ENCODE results near the gene ZNF816.
"Not testable (repeated sequence)": the region's sequence is repeated elsewhere in the genome, so short reads cannot be mapped to it uniquely, and the experiment has no call there.

The ZNF816 gene

GRCh38 chr19:52993342-52994178 is 30.9 kb upstream of the ZNF816 start:
- WGBS (ENCODE audit: insufficient coverage, insufficient read length) = no CpG with 5 or more reads among the region's 50 CpGs
- H3K9me3 ChIP-seq (ENCODE audit: control insufficient read depth, insufficient read depth, low read length) = no peaks in the 10 kb centered on the region
- peak overlapping the region; percentile 44; the same call in 1 of the 2 replicates for H3K4me3 ChIP-seq (ENCODE audit: low read length)
- H3K27ac ChIP-seq (ENCODE audit: low read length) = no peak overlapping the region
- H3K4me1 ChIP-seq (ENCODE audit: control insufficient read depth, insufficient read depth, low read length) = no peaks in the 10 kb centered on the region; the same call in 1 of the 2 replicates
- no peaks in the 10 kb centered on the region for H3K36me3 ChIP-seq (ENCODE audit: control insufficient read depth, insufficient read depth, low read length)
- no peak for DNase-seq (ENCODE audit: low read depth, low spot score)
- H3K27me3 ChIP-seq (ENCODE audit: control insufficient read depth, insufficient read depth, low read length) = peaks cover 5% of the 10 kb centered on the region; the same call in 1 of the 2 replicates

GRCh38 chr19:52992109-52993004 is 29.7 kb upstream of the ZNF816 start:
- Histone ChIP-seq H3K9me3 (ENCODE audit: control insufficient read depth, insufficient read depth, low read length) (no peaks in the 10 kb centered on the region), H3K4me3 (ENCODE audit: low read length) (peak overlapping the region; percentile 15; the same call in 1 of the 2 replicates), H3K4me1 (ENCODE audit: control insufficient read depth, insufficient read depth, low read length) (no peaks in the 10 kb centered on the region), H3K27me3 (ENCODE audit: control insufficient read depth, insufficient read depth, low read length) (peaks cover 5% of the 10 kb centered on the region; the same call in 1 of the 2 replicates), H3K27ac (ENCODE audit: low read length) (no peak overlapping the region), H3K36me3 (ENCODE audit: control insufficient read depth, insufficient read depth, low read length) (no peaks in the 10 kb centered on the region)
- DNase-seq (ENCODE audit: low read depth, low spot score) = no peak
- 100% methylated on average over 3 of the region's 26 CpGs for WGBS (ENCODE audit: insufficient coverage, insufficient read length)

- WGBS (ENCODE audit: insufficient coverage, insufficient read length) = no CpG with 5 or more reads among the region's 2 CpGs
- Histone ChIP-seq H3K9me3 (ENCODE audit: control insufficient read depth, insufficient read depth, low read length) (no peaks in the 10 kb centered on the region), H3K27ac (ENCODE audit: low read length) (no peak overlapping the region), H3K36me3 (ENCODE audit: control insufficient read depth, insufficient read depth, low read length) (no peaks in the 10 kb centered on the region), H3K27me3 (ENCODE audit: control insufficient read depth, insufficient read depth, low read length) (peaks cover 4% of the 10 kb centered on the region; the same call in 1 of the 2 replicates), H3K4me3 (ENCODE audit: low read length) (no peak overlapping the region), H3K4me1 (ENCODE audit: control insufficient read depth, insufficient read depth, low read length) (no peaks in the 10 kb centered on the region)
- no peak for DNase-seq (ENCODE audit: low read depth, low spot score)
These were observed 28.8 kb upstream of the ZNF816 start for GRCh38 chr19:52991484-52991883.

- no peaks in the 10 kb centered on the region for H3K36me3 ChIP-seq (ENCODE audit: control insufficient read depth, insufficient read depth, low read length)
- no peak overlapping the region for H3K27ac ChIP-seq (ENCODE audit: low read length)
- no peaks in the 10 kb centered on the region for H3K9me3 ChIP-seq (ENCODE audit: control insufficient read depth, insufficient read depth, low read length)
- no peaks in the 10 kb centered on the region for H3K4me1 ChIP-seq (ENCODE audit: control insufficient read depth, insufficient read depth, low read length)
- no CpG with 5 or more reads among the region's 16 CpGs for WGBS (ENCODE audit: insufficient coverage, insufficient read length)
- H3K27me3 ChIP-seq (ENCODE audit: control insufficient read depth, insufficient read depth, low read length) = peaks cover 4% of the 10 kb centered on the region; the same call in 1 of the 2 replicates
- no peak for DNase-seq (ENCODE audit: low read depth, low spot score)
- no peak overlapping the region for H3K4me3 ChIP-seq (ENCODE audit: low read length)
These were observed 28.2 kb upstream of the ZNF816 start for GRCh38 chr19:52990759-52991418.

GRCh38 chr19:52988506-52988905 is 25.8 kb upstream of the ZNF816 start:
- Histone ChIP-seq H3K4me1 (ENCODE audit: control insufficient read depth, insufficient read depth, low read length) (no peaks in the 10 kb centered on the region), H3K4me3 (ENCODE audit: low read length) (no peak overlapping the region), H3K9me3 (ENCODE audit: control insufficient read depth, insufficient read depth, low read length) (no peaks in the 10 kb centered on the region), H3K36me3 (ENCODE audit: control insufficient read depth, insufficient read depth, low read length) (no peaks in the 10 kb centered on the region), H3K27me3 (ENCODE audit: control insufficient read depth, insufficient read depth, low read length) (peaks cover 4% of the 10 kb centered on the region; the same call in 1 of the 2 replicates), H3K27ac (ENCODE audit: low read length) (no peak overlapping the region)
- DNase-seq (ENCODE audit: low read depth, low spot score) = no peak
- WGBS (ENCODE audit: insufficient coverage, insufficient read length) = no CpG with 5 or more reads among the region's 5 CpGs

GRCh38 chr19:52987221-52987620 is 24.5 kb upstream of the ZNF816 start:
- H3K36me3 ChIP-seq (ENCODE audit: control insufficient read depth, insufficient read depth, low read length) = no peaks in the 10 kb centered on the region
- H3K4me1 ChIP-seq (ENCODE audit: control insufficient read depth, insufficient read depth, low read length) = no peaks in the 10 kb centered on the region
- DNase-seq (ENCODE audit: low read depth, low spot score) = no peak
- peaks cover 4% of the 10 kb centered on the region; the same call in 1 of the 2 replicates for H3K27me3 ChIP-seq (ENCODE audit: control insufficient read depth, insufficient read depth, low read length)
- no CpG with 5 or more reads among the region's 4 CpGs for WGBS (ENCODE audit: insufficient coverage, insufficient read length)
- H3K9me3 ChIP-seq (ENCODE audit: control insufficient read depth, insufficient read depth, low read length) = no peaks in the 10 kb centered on the region
- no peak overlapping the region for H3K27ac ChIP-seq (ENCODE audit: low read length)
- H3K4me3 ChIP-seq (ENCODE audit: low read length) = no peak overlapping the region

GRCh38 chr19:52983167-52983566 is 20.5 kb upstream of the ZNF816 start:
- not testable (repeated sequence) for H3K9me3 ChIP-seq (ENCODE audit: control insufficient read depth, insufficient read depth, low read length); H3K27me3 ChIP-seq (ENCODE audit: control insufficient read depth, insufficient read depth, low read length); H3K4me1 ChIP-seq (ENCODE audit: control insufficient read depth, insufficient read depth, low read length); DNase-seq (ENCODE audit: low read depth, low spot score); H3K4me3 ChIP-seq (ENCODE audit: low read length); H3K27ac ChIP-seq (ENCODE audit: low read length); H3K36me3 ChIP-seq (ENCODE audit: control insufficient read depth, insufficient read depth, low read length)
- WGBS (ENCODE audit: insufficient coverage, insufficient read length) = no CpG with 5 or more reads among the region's 3 CpGs

GRCh38 chr19:52981329-52981728 is 18.6 kb upstream of the ZNF816 start:
- Histone ChIP-seq H3K27ac (ENCODE audit: low read length) (no peak overlapping the region), H3K27me3 (ENCODE audit: control insufficient read depth, insufficient read depth, low read length) (no peaks in the 10 kb centered on the region), H3K9me3 (ENCODE audit: control insufficient read depth, insufficient read depth, low read length) (no peaks in the 10 kb centered on the region), H3K36me3 (ENCODE audit: control insufficient read depth, insufficient read depth, low read length) (no peaks in the 10 kb centered on the region), H3K4me1 (ENCODE audit: control insufficient read depth, insufficient read depth, low read length) (no peaks in the 10 kb centered on the region), H3K4me3 (ENCODE audit: low read length) (no peak overlapping the region)
- WGBS (ENCODE audit: insufficient coverage, insufficient read length) = no CpG with 5 or more reads among the region's 4 CpGs
- DNase-seq (ENCODE audit: low read depth, low spot score) = no peak

- WGBS (ENCODE audit: insufficient coverage, insufficient read length) = no CpG with 5 or more reads among the region's 2 CpGs
- H3K36me3 ChIP-seq (ENCODE audit: control insufficient read depth, insufficient read depth, low read length) = no peaks in the 10 kb centered on the region
These were observed 5.1 kb upstream of the ZNF816 start for GRCh38 chr19:52967772-52968171.

GRCh38 chr19:52963247-52963618 is 552 bp upstream of the ZNF816 start:
- Histone ChIP-seq H3K4me1 (ENCODE audit: control insufficient read depth, insufficient read depth, low read length) (peaks cover 2% of the 10 kb centered on the region; the same call in 1 of the 2 replicates), H3K27ac (ENCODE audit: low read length) (no peak overlapping the region), H3K9me3 (ENCODE audit: control insufficient read depth, insufficient read depth, low read length) (no peaks in the 10 kb centered on the region), H3K36me3 (ENCODE audit: control insufficient read depth, insufficient read depth, low read length) (no peaks in the 10 kb centered on the region), H3K4me3 (ENCODE audit: low read length) (peak overlapping the region; percentile 46; the same call in 1 of the 2 replicates), H3K27me3 (ENCODE audit: control insufficient read depth, insufficient read depth, low read length) (no peaks in the 10 kb centered on the region)
- no peak for DNase-seq (ENCODE audit: low read depth, low spot score)
- WGBS (ENCODE audit: insufficient coverage, insufficient read length) = no CpG with 5 or more reads among the region's 12 CpGs

More at GRCh38 chr19:52967772-52968171, 5.1 kb upstream of the ZNF816 start:
- DNase-seq (ENCODE audit: low read depth, low spot score) = no peak
- Histone ChIP-seq H3K4me1 (ENCODE audit: control insufficient read depth, insufficient read depth, low read length) (no peaks in the 10 kb centered on the region), H3K4me3 (ENCODE audit: low read length) (no peak overlapping the region), H3K27me3 (ENCODE audit: control insufficient read depth, insufficient read depth, low read length) (no peaks in the 10 kb centered on the region), H3K9me3 (ENCODE audit: control insufficient read depth, insufficient read depth, low read length) (no peaks in the 10 kb centered on the region), H3K27ac (ENCODE audit: low read length) (no peak overlapping the region)
